HG02763 (cell line): ENCODE data around the gene EPS15.
"Not testable (repeated sequence)": the region's sequence is repeated elsewhere in the genome, so short reads cannot be mapped to it uniquely, and the experiment has no call there.

ENCODE experiments used
- ATAC-seq: cut with Tn5 transposase; IDR thresholded peaks from one replicate; pipeline ENCODE4 v1.9.1; 2021; ENCODE audit warnings: mild to moderate bottlenecking, moderate library complexity; ENCODE audit not compliant: unreplicated experiment

The EPS15 gene

GRCh38 chr1:51543858-51544257, 24.8 kb upstream of the EPS15 start:
- no peak for ATAC-seq

- ATAC-seq: no peak
These were observed 23.3 kb upstream of the EPS15 start for GRCh38 chr1:51542158-51542953.

- no peak for ATAC-seq
These were observed 22.4 kb upstream of the EPS15 start for GRCh38 chr1:51541313-51542050.

- no peak for ATAC-seq
These were observed 18.5 kb upstream of the EPS15 start for GRCh38 chr1:51537568-51537967.

GRCh38 chr1:51535006-51535592, 16.0 kb upstream of the EPS15 start:
- ATAC-seq: no peak

DNA sequence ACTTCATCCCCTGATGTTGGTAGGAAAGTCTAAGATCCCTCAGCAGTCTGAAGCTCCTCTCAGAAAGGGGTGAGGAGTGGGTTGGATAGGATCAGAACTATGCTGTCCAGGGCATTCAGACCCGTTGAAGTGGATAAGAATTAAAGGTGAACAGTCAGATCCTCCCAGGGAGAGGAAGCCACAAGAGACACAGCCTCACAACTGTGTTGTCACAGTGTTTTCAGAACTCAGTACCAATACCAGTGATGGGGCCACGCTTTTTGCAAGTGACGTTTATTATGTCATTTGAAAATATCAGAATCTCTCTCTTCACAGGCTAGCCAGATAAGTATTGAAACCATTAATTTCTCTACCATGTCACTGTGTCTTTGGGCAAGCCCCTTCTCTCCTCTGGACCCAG, 15.4 kb upstream of the EPS15 start:
- ATAC-seq: no peak

DNA sequence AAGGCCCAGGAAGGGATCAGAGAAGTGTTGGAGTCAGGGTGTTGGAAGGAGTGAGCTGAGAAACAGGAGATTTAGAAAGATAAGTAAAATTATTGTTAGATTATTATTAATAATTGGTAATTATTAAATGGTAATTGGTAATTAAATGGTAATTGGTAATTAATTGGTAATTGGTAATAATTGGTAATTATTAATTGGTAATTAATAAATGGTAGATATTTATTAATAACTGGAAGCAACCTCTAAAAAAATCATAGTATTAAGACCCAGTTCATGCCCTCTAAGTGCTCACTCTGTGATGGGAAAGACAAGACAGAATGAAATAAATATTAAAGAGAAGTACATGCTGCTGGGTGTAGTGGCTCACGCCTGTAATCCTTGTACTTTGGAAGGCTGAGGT, 13.8 kb upstream of the EPS15 start:
- no peak for ATAC-seq

- not testable (repeated sequence) for ATAC-seq
These were observed 11.4 kb upstream of the EPS15 start for GRCh38 chr1:51530447-51530846.

- no peak for ATAC-seq
These were observed 8.1 kb upstream of the EPS15 start for GRCh38 chr1:51527144-51527543.

GRCh38 chr1:51526248-51526647, 7.2 kb upstream of the EPS15 start:
- ATAC-seq: no peak

DNA sequence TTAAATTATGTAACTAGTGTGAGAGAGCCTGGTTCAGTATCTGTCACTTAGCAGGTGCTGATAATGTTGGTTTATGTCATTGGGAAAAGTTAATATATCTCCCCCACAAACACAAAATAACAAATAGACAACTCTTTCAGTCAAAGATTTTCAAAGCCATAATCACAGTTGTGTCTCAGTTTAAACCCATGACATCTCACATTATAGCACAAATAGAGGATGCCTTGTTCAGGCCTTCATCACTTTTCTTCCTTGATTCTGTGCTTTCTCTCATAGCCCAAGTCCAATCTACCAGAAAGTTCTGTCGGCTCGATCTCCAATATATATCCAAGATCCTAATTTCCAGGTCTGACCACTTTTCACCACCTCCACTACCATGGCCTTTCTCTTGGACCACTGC, 6.2 kb upstream of the EPS15 start:
- ATAC-seq: no peak

DNA sequence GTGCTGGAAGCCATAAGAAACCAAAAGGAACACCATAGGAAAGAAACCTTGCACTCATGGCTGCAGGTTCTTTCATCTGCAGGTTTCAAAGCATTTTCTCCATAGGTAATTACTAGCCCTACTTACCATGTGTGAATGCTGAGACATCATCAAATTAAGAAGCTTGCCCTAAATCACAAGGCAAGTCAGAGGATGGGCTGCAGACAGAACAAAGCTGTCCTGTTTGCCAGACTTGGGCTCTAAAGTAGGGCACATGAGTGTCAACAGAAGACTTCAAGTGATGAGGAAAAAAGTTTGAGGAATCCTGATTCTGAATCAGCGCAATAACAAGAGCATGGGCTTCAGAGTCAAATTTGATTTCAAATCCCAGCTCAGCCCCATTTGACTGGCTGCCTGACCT, 5.8 kb upstream of the EPS15 start:
- ATAC-seq: no peak

DNA sequence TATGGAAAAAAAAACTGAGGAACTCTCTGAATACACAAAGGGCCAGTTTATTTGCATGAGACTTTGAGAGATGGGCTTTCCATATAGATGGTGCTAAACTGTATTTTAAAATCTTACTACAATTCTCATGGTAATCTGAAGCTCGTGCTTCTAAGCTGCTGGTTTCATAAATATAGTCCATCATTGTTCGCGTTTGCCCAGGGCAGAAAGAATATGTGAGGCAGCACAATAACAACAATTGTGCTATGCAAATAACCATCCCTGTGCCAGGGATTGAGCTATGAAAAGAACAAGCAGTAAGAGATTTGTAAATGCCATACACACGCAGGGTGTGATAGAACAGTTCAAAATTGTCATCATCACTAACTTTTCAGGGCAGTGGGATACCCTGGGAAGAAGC, 4.9 kb upstream of the EPS15 start:
- ATAC-seq: no peak

GRCh38 chr1:51520700-51521248, 1.7 kb upstream of the EPS15 start:
- no peak for ATAC-seq

DNA sequence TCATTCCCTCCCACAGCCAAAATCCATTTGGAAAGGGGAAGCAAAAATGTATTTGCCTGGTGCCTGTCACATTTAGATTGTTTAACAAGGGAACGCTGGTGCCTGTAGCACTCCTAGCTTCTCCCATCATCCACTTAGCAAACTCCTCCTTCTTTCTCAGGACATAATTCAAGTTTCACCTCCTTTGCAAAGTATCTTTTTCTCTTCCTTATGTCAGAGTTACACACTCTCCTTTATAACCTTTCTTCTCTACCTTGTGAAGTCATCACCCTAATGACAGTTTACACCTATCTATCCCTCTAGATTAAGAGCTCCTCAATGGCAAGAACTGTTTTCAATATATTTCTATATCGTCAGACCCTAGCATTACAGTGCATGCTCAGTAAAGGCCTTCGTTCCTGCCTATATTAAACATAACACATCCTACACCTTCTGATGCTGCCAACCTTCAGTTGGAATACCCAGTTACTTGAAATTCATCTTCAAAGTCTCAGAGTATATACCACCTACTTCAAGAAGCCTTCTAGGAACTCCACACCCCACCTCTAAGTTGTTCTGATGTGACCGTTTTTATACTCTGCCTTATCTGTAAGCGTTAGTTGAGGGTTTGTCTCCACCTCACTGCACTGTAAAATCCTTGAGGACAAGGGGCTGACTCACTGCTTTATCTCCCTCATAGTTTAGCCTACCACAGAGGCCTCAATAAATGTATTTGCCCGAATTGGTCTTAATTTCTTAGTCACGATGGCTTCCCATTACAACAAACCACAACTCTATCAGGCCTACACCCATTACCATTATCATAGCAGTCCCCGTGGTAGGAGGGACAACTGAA, 1.0 kb upstream of the EPS15 start:
- no peak for ATAC-seq

DNA sequence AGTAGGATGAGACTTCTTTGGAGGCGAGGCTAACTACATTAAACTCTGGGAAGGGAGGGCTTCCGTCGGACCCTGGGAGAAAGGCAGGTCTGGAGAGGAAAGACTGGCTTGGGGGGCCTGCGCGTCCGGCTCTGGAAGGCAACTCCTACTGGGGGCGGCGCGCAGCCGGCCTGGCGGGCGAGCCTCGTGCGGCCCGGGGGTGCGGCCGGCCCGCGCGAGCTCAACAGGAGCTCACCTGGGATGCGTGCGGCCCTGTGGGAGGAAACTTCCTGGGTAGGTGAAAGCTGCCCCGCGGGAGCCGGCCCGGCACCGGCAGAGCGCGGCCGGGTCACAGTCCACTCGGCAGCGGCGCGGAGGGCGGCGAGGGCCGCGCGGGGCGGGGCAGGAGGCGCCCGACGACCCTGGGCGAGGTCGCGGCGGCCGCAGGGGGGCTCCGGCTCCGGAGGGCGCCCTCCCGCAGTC, 449 bp downstream of the EPS15 start:
- peak; percentile 28 for ATAC-seq

GRCh38 chr1:51518033-51518585, 957 bp downstream of the EPS15 start:
- ATAC-seq: peak; percentile 33

DNA sequence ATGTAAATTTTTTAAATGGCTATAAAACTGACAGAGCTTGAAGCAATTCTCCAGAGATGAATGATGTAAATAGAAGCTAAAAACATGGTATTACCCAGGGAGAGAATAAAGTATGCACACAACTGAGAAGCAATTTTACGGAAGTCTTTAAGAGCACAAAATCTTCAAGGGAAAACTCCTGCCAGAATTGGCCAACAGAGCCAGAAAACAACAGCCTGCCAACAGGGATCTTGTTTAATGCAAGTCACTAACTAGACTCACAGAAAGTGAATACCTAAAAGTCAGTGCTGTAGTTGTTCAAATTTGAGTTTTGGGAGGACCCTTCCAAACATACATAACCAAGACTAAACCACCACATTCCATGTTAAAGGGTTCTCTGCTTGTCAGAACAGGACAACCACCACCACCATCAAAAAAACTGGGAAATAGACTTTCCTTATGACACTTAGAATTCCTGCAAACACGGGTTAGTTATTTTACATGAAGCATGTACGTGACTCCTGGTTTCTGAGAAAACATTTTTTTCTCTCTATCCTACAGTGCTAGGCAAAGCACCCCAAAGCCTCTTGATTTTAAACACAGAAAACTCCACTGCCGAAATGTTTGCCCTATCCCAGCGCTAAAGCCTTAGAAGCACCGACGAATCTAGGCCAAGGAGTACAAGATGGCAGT, 1.6 kb downstream of the EPS15 start:
- ATAC-seq: no peak

- ATAC-seq: no peak
These were observed 2.4 kb downstream of the EPS15 start for GRCh38 chr1:51516649-51517158.
